ENCODE data around the gene CHCHD6.
"Not testable (repeated sequence)": the region's sequence is repeated elsewhere in the genome, so short reads cannot be mapped to it uniquely, and the experiment has no call there.

- TF ChIP-seq, protein P1, sequence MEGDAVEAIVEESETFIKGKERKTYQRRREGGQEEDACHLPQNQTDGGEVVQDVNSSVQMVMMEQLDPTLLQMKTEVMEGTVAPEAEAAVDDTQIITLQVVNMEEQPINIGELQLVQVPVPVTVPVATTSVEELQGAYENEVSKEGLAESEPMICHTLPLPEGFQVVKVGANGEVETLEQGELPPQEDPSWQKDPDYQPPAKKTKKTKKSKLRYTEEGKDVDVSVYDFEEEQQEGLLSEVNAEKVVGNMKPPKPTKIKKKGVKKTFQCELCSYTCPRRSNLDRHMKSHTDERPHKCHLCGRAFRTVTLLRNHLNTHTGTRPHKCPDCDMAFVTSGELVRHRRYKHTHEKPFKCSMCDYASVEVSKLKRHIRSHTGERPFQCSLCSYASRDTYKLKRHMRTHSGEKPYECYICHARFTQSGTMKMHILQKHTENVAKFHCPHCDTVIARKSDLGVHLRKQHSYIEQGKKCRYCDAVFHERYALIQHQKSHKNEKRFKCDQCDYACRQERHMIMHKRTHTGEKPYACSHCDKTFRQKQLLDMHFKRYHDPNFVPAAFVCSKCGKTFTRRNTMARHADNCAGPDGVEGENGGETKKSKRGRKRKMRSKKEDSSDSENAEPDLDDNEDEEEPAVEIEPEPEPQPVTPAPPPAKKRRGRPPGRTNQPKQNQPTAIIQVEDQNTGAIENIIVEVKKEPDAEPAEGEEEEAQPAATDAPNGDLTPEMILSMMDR (IDR thresholded peaks at IDR 0.05): not testable (repeated sequence)
- not testable (repeated sequence) for TF ChIP-seq POLR2A (IDR thresholded peaks at IDR 0.05)
Observed at GRCh38 chr3:126801312-126801711, 97.3 kb downstream of the CHCHD6 start.
